HG03066 (cell line): ENCODE measurements around the gene ANKRD13D.

Experiments used
- ATAC-seq: cut with Tn5 transposase; IDR thresholded peaks from one replicate; pipeline ENCODE4 v1.9.1; 2021; ENCODE audit warnings: low read depth; ENCODE audit not compliant: unreplicated experiment

ANKRD13D gene

DNA sequence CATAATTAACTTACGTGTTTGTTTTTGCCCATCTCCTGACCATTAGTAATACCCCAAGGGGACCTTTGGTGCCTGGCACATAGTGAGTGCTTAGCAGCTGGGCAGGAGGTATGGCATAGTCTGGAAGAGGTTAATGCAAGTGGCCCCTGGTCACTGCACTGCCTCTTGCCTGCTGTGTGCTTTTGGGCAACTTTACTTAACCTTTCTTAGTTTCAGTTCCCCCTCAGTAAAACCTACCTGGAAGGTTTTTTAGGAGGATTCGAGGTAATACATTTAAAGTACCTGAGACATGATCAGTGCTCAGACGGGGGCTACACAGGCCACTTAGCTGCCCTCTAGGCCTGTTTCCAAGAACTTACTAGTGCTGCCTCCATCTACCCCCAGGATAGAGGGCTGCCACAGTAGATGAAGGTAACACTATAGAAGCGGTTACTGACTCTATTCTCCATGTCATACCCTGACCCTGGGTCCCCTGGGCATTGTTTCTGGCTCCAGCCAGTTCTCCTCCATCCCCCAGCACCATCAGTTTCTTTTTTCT, 60.9 kb downstream of the ANKRD13D start:
- no peak for ATAC-seq

DNA sequence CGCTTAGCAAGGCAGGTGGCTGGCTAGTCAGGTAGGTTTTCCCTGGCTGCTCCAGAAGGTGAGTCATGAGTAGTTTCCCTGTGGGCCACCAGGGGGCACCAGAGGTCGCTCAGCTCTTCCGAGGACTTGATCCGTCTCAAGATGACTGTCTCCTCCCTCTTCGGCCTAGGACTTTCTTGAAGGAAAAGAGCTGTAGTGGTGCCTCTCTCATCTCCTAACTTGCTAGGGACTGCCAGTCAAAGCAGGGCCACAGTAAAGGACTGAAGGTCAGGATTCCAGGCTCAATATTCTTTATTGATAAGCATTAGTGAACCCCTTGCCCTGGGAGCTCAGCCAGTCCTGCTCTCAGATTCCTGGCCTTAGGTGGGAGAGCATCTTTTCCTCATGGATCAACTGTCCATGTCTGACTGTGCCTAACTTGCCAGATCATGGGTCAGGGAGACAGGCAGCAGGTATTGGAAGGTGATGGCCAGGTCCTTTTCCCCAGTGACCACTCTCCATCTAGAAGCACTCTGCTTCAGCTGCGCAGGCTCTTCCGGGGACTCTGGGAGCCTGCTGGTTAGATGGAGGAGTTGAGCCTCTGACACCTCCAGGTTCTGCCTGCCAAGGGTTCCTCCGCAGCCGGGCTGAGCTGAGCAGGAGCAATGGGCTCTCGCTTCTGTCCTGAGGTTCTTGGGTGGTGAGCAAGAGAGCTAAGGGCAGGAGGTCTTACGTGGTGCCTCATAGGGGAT, 62.3 kb downstream of the ANKRD13D start:
- no peak for ATAC-seq
